BE2C (cell line): ENCODE results near the gene EVX1.

Experiments used
- DNase-seq: peaks from one replicate; pipeline ENCODE4 v3.0.0-alpha.2; 2020
- H3K27me3 ChIP-seq: fragments of 250-450 bp; sonication (Bioruptor Pico); 2 replicates; pipeline ENCODE4 v1.5.1; 2020; ENCODE audit warnings: mild to moderate bottlenecking
- H3K36me3 ChIP-seq: fragments of 250-450 bp; sonication (Bioruptor Pico); 2 replicates; pipeline ENCODE4 v1.5.1; 2020; ENCODE audit warnings: mild to moderate bottlenecking
- H3K4me1 ChIP-seq: fragments of 250-450 bp; sonication (Bioruptor Pico); 2 replicates; pipeline ENCODE4 v1.5.1; 2020
- H3K4me3 ChIP-seq: 2 replicates; pipeline ENCODE4 v1.5.1; 2011; ENCODE audit warnings: low read depth, low read length
- H3K9me3 ChIP-seq: fragments of 250-450 bp; sonication (Bioruptor Pico); 2 replicates; pipeline ENCODE4 v1.5.1; 2020
- TF ChIP-seq, protein P1 (sequence below): IDR thresholded peaks from 2 replicates; pipeline ENCODE4 v1.5.1; 2012; ENCODE audit warnings: mild to moderate bottlenecking, low read depth, low read length

Gene EVX1

DNA sequence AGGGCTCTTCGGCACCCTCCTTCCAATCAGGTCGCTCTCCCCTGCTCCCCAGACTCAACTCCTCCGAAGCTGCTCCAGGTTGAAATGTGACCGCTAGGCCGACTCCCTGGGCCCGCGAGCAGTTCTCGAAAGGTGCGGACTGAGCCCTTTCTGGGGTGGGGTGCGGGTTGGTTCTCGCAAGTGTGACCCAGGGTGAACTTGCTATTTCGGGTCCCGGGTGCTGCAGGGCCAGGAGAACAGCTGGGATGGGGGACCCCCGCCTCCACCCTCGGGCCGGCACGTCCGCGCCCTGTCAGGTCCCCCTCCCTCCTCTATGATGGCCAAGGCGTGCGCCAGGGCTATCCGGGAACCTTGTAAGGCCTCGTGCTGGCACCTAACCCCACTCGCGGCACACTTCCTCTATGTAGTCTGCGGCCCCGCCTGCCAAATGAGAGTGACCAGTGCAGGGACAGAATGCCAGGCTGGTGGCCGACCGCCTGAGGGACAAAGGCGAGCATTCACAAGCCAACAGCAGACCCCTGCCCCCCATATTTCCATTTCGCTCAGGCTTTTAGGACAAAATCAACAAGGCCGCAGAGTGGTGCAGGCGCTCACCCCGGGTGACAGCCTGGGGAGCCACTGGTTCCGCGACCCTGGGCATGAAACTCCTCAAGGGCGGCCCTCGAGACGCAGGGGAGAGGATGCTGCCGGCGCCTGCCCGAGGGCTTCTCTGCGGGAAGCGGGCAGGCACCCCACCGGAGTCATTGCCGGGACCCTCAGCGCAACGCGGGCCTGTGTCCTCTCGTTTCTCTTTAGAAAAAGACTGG is 29.0 kb upstream of the EVX1 start:
- TF ChIP-seq, protein P1, sequence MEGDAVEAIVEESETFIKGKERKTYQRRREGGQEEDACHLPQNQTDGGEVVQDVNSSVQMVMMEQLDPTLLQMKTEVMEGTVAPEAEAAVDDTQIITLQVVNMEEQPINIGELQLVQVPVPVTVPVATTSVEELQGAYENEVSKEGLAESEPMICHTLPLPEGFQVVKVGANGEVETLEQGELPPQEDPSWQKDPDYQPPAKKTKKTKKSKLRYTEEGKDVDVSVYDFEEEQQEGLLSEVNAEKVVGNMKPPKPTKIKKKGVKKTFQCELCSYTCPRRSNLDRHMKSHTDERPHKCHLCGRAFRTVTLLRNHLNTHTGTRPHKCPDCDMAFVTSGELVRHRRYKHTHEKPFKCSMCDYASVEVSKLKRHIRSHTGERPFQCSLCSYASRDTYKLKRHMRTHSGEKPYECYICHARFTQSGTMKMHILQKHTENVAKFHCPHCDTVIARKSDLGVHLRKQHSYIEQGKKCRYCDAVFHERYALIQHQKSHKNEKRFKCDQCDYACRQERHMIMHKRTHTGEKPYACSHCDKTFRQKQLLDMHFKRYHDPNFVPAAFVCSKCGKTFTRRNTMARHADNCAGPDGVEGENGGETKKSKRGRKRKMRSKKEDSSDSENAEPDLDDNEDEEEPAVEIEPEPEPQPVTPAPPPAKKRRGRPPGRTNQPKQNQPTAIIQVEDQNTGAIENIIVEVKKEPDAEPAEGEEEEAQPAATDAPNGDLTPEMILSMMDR = no peak
- peaks cover 91% of the 10 kb centered on the region for H3K27me3 ChIP-seq
- H3K4me1 ChIP-seq = no peaks in the 10 kb centered on the region
- no peaks in the 10 kb centered on the region for H3K9me3 ChIP-seq
- H3K4me3 ChIP-seq = no peak overlapping the region
- no peak for DNase-seq
- no peaks in the 10 kb centered on the region for H3K36me3 ChIP-seq

DNA sequence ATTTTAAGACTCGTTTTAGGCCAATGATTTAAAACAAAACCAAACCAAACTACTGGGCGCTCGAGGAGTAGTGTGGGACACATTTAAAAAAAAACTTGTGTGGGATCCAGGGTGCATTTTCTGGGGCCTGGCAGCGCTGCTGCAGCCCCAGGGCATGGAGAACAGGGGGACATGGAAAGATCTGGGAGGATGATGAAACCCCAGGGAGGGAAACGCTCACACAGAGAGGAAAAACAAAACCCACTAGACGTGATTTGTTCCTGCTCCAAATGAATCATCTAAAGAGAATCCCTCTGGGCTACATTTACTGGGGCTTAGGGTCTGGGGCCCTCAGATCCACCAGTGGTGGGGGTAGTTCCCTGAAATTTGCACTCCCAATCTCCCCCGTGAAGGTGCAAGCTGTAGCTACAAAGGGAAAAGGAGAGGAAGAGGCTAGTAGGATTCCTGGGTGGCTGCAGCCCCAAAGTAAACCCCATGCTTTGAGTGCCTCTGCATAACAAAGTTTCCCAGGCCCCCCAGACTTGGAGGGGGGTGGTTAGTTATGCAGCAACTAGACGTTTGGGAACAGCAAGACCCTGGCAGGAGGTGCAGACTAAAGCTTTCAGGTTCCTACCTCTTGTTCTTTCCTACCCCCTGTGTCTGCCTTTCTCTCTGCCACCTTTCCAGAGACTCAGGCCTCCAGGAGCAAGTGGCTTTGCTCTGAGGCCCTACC is 28.2 kb upstream of the EVX1 start:
- H3K4me1 ChIP-seq = no peaks in the 10 kb centered on the region
- TF ChIP-seq, protein P1 = no peak
- no peaks in the 10 kb centered on the region for H3K9me3 ChIP-seq
- H3K27me3 ChIP-seq = peaks cover 93% of the 10 kb centered on the region
- H3K4me3 ChIP-seq = no peak overlapping the region
- no peak for DNase-seq
- H3K36me3 ChIP-seq = no peaks in the 10 kb centered on the region

DNA sequence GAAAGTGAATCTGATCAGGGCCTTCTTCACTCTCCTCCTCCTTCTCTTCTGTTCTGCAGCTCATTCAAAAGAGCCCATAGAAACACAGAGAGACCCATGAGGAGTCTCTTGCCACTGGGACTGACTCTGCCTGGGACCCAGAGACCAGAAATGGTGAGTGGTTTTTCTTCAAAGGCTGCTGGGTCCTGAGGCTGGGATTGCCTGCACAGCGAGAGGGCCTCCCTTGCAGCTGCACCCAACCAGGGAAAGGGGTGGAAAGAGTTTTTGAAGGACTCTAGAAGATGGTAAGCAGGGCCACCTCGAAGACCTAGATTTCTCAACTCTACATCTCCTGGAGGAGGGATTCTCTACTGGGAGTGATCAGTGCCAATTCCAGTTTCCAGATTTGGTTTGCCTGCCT is 27.2 kb upstream of the EVX1 start:
- Histone ChIP-seq H3K9me3 (no peaks in the 10 kb centered on the region), H3K27me3 (peaks cover 94% of the 10 kb centered on the region), H3K36me3 (no peaks in the 10 kb centered on the region), H3K4me1 (no peaks in the 10 kb centered on the region), H3K4me3 (no peak overlapping the region)
- TF ChIP-seq, protein P1 = no peak
- DNase-seq = no peak

DNA sequence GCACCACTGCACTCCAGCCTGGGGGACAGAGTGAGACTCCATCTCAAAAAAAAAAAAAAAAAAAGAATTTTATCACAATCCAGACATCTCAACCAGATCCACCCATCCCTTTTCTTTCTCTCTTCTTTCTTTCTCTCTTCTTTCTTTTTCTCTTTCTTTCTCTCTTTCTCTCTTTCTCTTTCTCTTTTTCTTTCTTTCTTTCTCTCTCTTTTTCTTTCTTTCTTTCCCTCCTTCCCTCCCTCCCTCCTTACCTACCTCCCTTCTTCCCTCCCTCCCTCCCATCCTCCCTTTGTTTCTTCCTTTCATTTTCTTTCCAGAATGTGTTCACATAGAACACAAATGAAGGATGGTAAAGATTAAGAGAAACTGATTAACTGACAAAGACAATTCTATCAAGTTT is 24.7 kb upstream of the EVX1 start:
- Histone ChIP-seq H3K4me1 (no peaks in the 10 kb centered on the region), H3K27me3 (peaks cover 94% of the 10 kb centered on the region)

DNA sequence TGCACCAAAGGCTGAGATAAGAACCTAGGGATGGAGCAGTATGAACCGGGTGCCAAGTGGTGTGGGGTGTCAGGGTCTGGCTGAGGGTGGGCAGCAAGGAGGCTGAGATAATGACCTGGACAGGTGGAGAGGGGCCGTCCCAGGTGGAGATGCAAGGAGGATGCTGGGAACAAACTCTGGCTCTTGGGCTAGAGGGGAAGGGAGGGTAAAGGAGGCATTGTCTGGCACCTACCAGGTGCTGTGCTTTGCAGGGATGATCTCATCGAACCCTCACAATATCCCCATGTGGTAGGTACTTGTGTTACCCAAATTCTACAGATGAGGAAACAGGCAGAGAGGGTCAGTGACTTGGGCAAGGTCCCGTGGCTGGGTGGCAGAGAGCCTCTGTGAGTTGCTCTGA is 22.8 kb upstream of the EVX1 start:
- Histone ChIP-seq H3K9me3 (no peaks in the 10 kb centered on the region), H3K4me1 (no peaks in the 10 kb centered on the region), H3K36me3 (no peaks in the 10 kb centered on the region), H3K27me3 (peaks cover 94% of the 10 kb centered on the region), H3K4me3 (no peak overlapping the region)
- TF ChIP-seq, protein P1 = no peak
- no peak for DNase-seq

More for the DNA sequence above, 24.7 kb upstream of the EVX1 start:
- H3K4me3 ChIP-seq = no peak overlapping the region
- no peak for DNase-seq
- no peaks in the 10 kb centered on the region for H3K9me3 ChIP-seq
- H3K36me3 ChIP-seq = no peaks in the 10 kb centered on the region
- TF ChIP-seq, protein P1 = no peak

DNA sequence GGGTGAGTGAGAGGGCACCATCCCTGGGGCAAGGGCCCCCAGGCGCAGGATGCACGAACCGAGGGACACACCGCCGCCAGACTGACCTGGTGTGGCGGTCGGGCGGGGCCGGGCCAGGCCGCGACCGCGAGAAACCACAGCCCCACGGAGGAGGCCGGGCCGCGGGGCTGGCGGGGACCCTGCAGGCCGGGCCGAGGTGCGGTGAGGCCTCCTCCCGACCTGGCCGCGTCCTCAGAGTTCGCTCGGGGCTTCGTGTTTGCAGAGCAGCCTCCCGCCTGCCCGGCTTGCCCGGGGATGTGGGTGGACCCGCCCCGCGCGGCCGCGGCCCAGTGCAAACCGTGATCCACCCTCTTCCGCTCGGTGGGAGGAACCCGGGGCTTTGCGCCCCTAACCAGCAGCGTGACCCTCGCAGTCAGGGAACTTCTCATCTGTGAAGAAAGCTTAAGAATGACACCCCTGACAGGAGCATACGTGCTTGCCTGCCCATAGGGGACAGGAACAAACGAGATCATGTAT is 22.1 kb upstream of the EVX1 start:
- no peak overlapping the region for H3K4me3 ChIP-seq
- no peaks in the 10 kb centered on the region for H3K9me3 ChIP-seq
- H3K4me1 ChIP-seq = no peaks in the 10 kb centered on the region
- TF ChIP-seq, protein P1 = no peak
- H3K27me3 ChIP-seq = peaks cover 94% of the 10 kb centered on the region
- DNase-seq = no peak
- H3K36me3 ChIP-seq = no peaks in the 10 kb centered on the region
